ENCODE measurements around the gene RNPS1. TPM values are rescaled to one million over a fixed set of nuclear protein-coding genes. Genes with fewer than 3 reads are reported as not detected.
A peak's percentile ranks its signal among the peaks of the same experiment; 100 is the strongest.

Gene RNPS1
- total RNA-seq, 1 donor = 81.1 TPM

DNA sequence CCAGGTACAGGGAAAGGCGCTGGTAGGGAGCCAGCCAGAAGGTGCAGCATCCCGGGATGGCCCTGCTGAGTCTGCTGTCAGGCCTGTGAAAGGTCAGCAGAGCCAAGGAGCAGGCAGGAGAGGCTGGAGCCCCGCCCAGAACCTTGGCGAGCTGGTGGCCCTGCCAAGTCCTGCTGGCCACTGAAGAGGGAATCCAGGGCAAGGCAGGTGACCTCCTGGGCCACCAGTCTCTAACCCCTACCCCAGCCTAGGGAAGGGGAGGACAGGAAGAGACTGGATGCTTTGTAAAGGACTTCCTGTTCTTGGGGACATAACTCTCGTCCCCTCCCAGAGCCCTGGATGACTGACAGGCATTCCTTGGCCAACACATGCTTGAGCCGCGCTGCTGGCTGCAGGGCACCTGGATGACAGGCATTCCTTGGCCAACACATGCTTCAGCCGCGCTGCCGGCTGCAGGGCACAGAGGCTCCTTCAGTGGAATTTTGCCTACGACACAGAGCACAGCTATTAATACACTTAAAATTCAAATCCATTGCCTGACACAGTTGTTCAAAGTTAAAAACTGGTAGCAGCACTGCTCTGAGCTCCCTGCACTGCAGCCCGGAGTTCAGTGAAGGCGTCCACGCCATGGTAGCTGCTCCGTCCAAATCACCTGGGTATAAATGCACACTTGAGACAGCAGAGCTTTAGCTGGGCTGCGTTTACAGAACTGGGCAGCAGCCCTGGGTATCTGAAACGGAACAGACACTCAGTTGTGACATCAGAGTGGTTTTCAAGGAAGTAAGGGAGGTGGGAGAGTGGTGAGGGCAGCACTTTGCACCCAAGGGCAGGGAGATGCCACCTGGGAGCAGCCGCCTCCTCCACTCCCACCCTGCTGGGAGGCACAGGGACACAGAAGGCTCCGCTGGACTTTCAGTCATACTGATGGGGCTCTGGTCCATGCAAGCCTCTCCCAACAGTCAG, 55.3 kb downstream of the RNPS1 start:
- no peak overlapping the region for H2AFZ ChIP-seq (ENCODE audit: low read length)
- no peaks in the 10 kb centered on the region for H3K9me3 ChIP-seq (ENCODE audit: low read depth, low read length)
- H3K4me3 ChIP-seq (ENCODE audit: insufficient read depth, low read length) = peak overlapping the region; percentile 80
- peaks cover 12% of the 10 kb centered on the region for H3K36me3 ChIP-seq (ENCODE audit: insufficient read depth, low read length)
- H3K27ac ChIP-seq (ENCODE audit: low read depth, low read length) = no peak overlapping the region
- H3K4me2 ChIP-seq (ENCODE audit: insufficient read depth, low read length) = peak overlapping the region; percentile 75
- H3K79me2 ChIP-seq (ENCODE audit: insufficient read depth, low read length) = peaks cover 33% of the 10 kb centered on the region
- peaks cover 17% of the 10 kb centered on the region for H3K4me1 ChIP-seq (ENCODE audit: insufficient read depth, low read length)
- TF ChIP-seq, protein P1, sequence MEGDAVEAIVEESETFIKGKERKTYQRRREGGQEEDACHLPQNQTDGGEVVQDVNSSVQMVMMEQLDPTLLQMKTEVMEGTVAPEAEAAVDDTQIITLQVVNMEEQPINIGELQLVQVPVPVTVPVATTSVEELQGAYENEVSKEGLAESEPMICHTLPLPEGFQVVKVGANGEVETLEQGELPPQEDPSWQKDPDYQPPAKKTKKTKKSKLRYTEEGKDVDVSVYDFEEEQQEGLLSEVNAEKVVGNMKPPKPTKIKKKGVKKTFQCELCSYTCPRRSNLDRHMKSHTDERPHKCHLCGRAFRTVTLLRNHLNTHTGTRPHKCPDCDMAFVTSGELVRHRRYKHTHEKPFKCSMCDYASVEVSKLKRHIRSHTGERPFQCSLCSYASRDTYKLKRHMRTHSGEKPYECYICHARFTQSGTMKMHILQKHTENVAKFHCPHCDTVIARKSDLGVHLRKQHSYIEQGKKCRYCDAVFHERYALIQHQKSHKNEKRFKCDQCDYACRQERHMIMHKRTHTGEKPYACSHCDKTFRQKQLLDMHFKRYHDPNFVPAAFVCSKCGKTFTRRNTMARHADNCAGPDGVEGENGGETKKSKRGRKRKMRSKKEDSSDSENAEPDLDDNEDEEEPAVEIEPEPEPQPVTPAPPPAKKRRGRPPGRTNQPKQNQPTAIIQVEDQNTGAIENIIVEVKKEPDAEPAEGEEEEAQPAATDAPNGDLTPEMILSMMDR (IDR thresholded peaks at IDR 0.05; ENCODE audit: extremely low read depth, low read depth, low read length) = no peak
- H4K20me1 ChIP-seq (ENCODE audit: insufficient read depth, low read length) = no peaks in the 10 kb centered on the region
- no peaks in the 10 kb centered on the region for H3K27me3 ChIP-seq (ENCODE audit: insufficient read depth, low read length)
- peak; percentile 94 for DNase-seq (ENCODE audit: insufficient read length, low spot score, missing footprints)

- DNase-seq (ENCODE audit: insufficient read length, low spot score, missing footprints) = no peak
- peaks cover 19% of the 10 kb centered on the region for H3K36me3 ChIP-seq (ENCODE audit: insufficient read depth, low read length)
- no peak overlapping the region for H3K4me3 ChIP-seq (ENCODE audit: insufficient read depth, low read length)
- no peaks in the 10 kb centered on the region for H3K9me3 ChIP-seq (ENCODE audit: low read depth, low read length)
- peaks cover 39% of the 10 kb centered on the region for H3K79me2 ChIP-seq (ENCODE audit: insufficient read depth, low read length)
- H2AFZ ChIP-seq (ENCODE audit: low read length) = no peak overlapping the region
- H3K27me3 ChIP-seq (ENCODE audit: insufficient read depth, low read length) = no peaks in the 10 kb centered on the region
- H3K4me1 ChIP-seq (ENCODE audit: insufficient read depth, low read length) = peaks cover 17% of the 10 kb centered on the region
- no peaks in the 10 kb centered on the region for H4K20me1 ChIP-seq (ENCODE audit: insufficient read depth, low read length)
- no peak overlapping the region for H3K27ac ChIP-seq (ENCODE audit: low read depth, low read length)
- TF ChIP-seq, protein P1 (IDR thresholded peaks at IDR 0.05; ENCODE audit: extremely low read depth, low read depth, low read length) = no peak
- H3K4me2 ChIP-seq (ENCODE audit: insufficient read depth, low read length) = no peak overlapping the region
Measured at GRCh38 chr16:2211923-2212347, 56.0 kb downstream of the RNPS1 start.

DNA sequence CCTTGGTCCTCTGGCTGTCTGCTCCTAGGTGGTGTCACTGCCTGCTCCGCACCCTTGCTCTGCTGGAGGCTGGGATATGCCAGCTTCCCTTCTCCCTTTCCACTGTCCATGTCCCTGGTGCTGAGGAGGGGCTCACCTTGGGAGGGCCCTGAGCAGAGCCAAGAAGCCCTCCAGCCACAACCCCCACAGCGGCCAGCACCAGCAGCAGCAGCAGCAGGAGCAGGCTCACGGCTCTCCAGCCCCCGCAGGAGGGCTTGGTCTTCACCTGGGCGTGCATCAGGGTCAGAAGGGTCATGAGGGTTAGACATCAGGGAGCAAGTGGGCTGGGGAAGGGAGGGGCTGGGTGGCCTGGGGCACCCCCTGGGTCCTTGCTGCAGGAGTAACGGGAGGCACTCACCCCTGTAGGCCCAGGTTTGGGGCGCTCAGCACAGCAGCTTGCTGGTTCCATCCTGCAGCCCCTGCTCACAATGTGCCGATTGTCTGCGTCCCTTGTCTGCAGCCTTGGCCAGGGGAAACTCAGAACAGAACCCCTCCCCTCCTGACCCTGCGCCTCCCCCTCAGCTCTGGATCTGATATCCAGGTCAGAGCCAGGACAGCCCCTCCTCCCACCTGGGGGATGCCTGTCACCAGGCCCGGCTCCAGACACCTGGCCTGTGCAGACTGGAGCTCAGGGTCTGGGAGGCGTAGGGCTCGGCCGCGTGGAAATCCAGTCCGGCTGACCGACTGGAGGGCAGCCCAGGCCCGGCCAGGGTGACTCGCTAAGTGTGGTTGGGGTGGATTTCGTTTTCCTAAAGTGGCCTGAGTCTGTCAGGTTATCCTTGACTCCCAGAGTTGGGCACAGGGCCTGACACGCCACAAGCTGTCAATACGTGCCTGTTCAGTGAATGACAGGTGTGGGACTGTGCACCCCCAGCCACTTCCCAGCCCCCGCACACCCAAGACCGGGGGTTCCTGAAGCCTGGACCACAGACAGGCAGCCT, 57.2 kb downstream of the RNPS1 start, which contains the start of gene BRICD5:
BRICD5 (minus strand) TSS at position 478 of the 980 bp plus-strand sequence; CDS start at position 448, 30 bp downstream.
- peak; percentile 97 for DNase-seq (ENCODE audit: insufficient read length, low spot score, missing footprints)
- H3K4me1 ChIP-seq (ENCODE audit: insufficient read depth, low read length) = peaks cover 24% of the 10 kb centered on the region
- TF ChIP-seq, protein P1 (IDR thresholded peaks at IDR 0.05; ENCODE audit: extremely low read depth, low read depth, low read length) = no peak
- no peaks in the 10 kb centered on the region for H3K27me3 ChIP-seq (ENCODE audit: insufficient read depth, low read length)
- no peak within 1 kb of the TSS for H2AFZ ChIP-seq (ENCODE audit: low read length)
- no peaks in the 10 kb centered on the region for H3K9me3 ChIP-seq (ENCODE audit: low read depth, low read length)
- H3K27ac ChIP-seq (ENCODE audit: low read depth, low read length) = no peak within 1 kb of the TSS
- peaks cover 49% of the 10 kb centered on the region for H3K79me2 ChIP-seq (ENCODE audit: insufficient read depth, low read length)
- peaks cover 20% of the 10 kb centered on the region for H3K36me3 ChIP-seq (ENCODE audit: insufficient read depth, low read length)
- no peak within 1 kb of the TSS for H3K4me2 ChIP-seq (ENCODE audit: insufficient read depth, low read length)
- H4K20me1 ChIP-seq (ENCODE audit: insufficient read depth, low read length) = no peaks in the 10 kb centered on the region
- no peak within 1 kb of the TSS for H3K4me3 ChIP-seq (ENCODE audit: insufficient read depth, low read length)

Measured in osteoblast (primary cell).